GM12801 (cell line): ENCODE results near the gene RXRA.

Experiments used
- CTCF ChIP-seq: IDR thresholded peaks from one replicate; pipeline ENCODE4 v1.5.1; 2011; ENCODE audit warnings: control low read depth; ENCODE audit not compliant: insufficient read length; ENCODE audit errors: extremely low read depth

The RXRA gene

GRCh38 chr9:134404376-134405358 lies 78.4 kb downstream of the RXRA start:
- TF ChIP-seq CTCF, result no peak

- no peak for TF ChIP-seq CTCF
Measured at GRCh38 chr9:134405527-134405926, 79.3 kb downstream of the RXRA start.

- TF ChIP-seq CTCF, result no peak
Measured at GRCh38 chr9:134406366-134407120, 80.3 kb downstream of the RXRA start.

GRCh38 chr9:134407121-134407779 lies 81.0 kb downstream of the RXRA start:
- TF ChIP-seq CTCF, result no peak

GRCh38 chr9:134408389-134408788 lies 82.1 kb downstream of the RXRA start:
- TF ChIP-seq CTCF, result no peak

GRCh38 chr9:134408939-134409737 lies 82.9 kb downstream of the RXRA start:
- TF ChIP-seq CTCF, result no peak
